Suppressor macrophage (primary cell): ENCODE data around the gene TPCN2.
"Not testable (repeated sequence)": the region's sequence is repeated elsewhere in the genome, so short reads cannot be mapped to it uniquely, and the experiment has no call there.

Experiments
- DNase-seq, 4 experiments: peaks; one replicate each; pipeline ENCODE4 v3.0.0-alpha.2; 2020 to 2022

The TPCN2 gene

DNA sequence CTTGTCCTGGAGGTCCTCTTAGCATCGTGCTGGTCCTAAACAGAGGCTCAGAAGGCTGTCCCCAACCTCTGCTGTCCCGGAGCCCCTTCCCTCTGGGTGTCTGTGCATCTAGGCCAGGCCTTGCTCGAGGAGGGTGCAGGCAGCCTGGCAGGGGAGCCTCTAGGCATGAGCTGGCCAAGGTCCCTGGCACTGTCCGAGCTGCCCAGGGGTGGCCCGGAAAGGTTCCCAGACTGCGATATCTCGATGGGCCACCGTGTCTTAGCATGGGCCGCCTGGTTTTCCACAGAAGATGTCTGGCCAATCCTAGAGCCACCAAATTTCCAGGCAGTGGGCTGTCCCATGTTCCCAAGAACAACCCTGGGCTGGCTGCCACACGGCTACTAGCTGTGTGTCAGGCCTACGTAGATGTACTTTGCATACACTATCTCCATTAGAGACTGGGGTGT is 82.4 kb downstream of the TPCN2 start:
- DNase-seq, result no peak

DNA sequence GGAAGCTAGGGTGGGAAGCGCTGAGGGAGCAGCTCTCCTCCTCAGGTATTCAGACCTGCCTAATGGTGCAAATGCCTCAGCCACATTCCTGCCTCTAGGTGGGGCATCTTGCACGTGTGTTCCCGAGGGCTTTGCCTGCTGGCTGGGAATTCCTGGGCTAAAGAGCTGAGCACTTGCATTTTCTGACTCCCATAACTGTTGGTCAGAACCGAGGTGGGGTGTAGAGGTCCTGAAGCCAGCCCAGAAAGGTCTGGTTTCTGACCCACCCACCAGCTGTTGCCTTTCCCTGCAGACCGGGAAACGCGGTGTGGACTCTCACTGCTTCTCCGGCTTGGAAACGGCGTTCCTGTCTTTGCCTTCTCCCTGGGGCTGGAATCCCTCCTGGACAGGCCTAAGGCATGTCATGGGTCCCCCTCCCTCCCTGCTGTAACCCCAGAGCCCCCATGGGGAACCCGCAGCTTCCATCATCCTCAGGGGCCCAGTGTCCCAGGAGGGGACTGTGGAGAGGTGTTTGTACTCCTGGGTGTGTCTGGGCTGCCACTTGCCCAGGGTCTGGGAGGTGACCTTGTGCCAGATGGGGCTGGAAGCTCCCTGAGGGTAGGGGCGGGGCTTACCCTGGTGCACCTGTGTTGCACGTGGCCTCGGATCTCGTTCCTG is 83.0 kb downstream of the TPCN2 start:
- DNase-seq, result peak in 2 of 4 experiments; percentile 27 to 44

DNA sequence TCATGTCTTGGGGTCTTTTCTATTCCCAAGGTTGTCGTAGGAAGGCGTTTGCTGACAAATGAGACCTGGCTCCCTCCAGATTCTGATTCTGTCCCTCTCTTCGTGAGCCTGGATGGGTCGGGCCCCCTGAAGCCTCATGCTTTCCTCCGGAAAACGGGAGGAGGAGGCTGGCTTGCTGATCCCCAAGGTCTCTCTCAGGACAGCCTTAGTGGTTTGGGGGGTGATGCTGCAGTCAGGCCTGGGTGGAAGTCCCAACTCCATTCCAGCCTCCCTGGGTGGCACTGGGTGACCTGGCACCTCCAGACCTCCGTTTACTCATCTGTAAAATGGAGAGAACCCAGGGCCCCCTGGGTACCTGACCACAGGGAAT is 83.6 kb downstream of the TPCN2 start:
- DNase-seq, result no peak

DNA sequence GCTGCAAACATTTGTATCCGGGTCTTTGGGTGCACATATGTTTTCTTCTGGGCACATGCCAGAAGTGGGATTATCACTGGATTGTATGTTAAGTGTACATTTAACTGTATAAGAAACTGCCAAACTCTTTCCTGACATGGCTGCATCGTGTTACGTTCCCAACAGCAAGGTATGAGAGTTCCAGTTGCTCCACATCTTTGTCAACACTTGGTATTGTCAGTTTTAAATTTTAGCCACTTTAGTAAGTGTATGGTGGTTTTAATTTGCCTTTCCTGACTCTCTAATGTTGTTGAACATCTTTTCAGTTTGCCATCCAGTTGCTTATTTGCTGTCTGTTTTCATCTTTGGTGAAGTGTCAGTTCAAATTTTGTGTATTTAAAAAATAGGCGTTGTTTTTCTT is 84.5 kb downstream of the TPCN2 start:
- DNase-seq, result no peak

DNA sequence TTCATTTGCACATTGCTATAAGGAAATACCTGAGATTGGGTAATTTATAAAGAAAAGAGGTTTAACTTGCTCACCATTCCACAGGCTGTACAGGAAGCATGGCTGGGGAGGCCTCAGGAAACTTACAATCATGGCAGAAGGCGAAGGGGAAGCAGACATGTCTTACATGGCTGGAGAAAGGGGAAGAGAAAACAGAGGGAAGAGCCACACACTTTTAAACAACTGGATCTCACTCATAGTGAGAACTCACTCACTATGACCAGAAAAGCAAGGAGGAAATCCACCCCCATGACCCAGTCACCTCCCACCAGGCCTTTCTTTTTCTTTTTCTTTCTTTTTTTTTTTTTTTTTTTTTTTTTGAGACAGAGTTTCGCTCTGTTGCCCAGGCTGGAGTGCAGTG is 85.5 kb downstream of the TPCN2 start:
- DNase-seq, result peak in 2 of 4 experiments; percentile 36 to 47

DNA sequence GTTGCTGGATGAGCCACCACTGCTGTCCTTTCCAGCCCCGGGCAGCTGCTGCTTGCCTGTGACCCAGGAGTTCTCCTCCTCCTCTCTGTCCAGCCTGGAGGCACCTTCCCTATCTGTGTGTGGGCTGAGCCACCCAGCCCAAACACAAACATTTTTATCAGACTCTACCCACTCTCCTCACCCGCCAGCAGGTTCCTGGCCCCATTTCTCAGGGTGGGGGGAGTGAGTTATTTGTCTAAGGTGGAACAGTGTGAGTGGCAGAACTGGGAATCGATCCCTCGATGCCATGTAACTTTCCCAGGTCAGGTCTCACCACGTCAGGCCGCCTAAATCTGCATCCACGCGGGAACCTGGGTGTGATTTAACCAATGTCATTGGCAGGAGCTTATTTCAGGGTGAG is 86.2 kb downstream of the TPCN2 start:
- no peak for DNase-seq

DNA sequence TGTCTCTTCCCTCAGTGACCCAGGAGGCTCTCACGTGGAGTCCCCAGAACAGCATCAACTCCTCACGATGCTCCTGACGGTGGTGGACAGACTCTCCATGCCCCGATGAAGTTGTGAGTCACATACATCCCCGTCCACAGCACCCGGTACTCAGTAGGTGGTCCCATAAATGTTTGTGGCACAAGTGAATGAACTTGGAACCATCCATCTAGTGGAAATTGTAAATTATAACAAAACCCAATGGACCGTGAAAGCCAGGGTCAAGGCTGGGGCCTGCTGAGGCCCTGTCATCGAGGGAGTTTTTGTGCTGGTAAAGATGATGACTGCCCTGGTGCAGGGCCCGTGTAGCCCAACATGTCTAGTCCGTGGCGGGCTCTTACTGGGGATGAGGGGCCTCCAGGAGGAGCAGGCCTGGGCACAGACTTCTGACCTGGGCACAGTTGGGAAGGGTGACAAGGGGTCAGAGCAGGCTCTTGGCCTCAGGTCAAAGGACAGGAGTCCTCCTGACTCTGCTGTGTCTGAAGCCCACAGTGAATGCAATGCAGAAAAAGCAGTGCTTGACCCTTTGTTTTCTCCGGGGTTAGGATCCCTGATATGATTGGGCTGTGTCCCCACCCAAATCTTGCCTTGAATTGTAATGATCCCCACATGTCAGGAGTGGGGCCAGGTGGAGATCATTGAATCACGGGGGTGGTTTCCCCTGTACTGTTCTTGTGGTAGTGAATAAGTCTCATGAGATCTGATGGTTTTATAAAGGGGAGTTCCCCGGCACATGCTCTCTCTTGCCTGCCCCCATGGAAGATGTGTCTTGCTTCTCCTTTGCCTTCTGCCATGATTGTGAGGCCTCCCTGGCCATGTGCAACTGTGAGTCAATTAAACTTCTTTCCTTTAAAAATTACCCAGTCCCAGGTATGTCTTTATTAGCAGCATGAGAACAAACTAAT is 87.0 kb downstream of the TPCN2 start:
- DNase-seq, result no peak

DNA sequence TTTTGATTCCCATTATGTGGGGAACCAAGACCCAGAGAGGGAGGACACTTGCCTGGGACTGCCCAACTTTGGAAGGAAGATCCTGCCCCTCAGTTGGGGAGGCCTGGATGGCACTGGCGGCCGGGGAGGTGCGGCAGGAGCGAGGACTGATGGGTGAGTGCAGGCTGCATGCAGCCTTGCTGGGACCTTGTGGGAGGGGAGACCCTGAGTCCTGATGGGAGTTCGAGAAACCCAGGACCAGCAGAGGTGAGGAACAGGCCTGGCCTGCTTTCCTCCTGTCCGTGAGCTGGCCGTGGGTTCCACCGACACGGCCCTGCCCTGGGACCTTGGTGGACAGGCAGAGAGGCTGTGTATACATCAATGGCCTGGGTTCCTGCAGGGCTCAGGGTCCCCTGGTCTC is 87.7 kb downstream of the TPCN2 start:
- no peak for DNase-seq

DNA sequence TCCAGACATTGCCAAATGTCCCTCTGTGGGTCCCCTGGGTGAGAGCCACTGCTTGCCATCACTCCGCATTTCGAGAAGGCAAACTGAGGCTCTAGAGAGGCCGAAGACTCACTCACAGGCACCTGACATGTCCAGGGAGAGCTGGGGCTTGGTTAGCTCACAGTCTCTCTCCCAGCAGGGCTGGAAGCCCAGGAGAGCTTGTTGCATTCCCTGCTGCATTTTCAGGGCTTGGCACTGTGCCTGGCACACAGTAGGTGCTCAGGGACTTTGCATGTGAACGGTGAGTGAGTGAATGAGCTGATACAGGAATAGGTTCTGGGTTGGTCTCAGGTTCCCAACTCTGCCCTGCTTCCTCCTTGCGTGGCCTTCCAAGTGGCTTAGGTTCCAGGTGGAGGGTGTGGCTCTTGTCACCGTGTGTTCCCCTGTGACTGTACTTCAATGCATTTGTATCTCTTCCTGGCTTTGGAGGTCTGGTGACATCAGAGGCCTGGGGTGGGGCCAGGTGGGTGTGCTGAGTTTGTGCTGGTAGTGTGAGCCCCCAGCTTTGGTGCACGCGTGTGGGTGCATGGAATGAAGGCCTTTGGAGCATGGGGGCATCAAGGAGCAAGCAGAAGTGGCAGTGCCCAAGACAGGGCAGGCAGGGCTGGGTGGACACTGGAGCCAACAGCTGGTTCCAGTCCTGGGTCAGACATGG is 88.6 kb downstream of the TPCN2 start:
- DNase-seq, result no peak

DNA sequence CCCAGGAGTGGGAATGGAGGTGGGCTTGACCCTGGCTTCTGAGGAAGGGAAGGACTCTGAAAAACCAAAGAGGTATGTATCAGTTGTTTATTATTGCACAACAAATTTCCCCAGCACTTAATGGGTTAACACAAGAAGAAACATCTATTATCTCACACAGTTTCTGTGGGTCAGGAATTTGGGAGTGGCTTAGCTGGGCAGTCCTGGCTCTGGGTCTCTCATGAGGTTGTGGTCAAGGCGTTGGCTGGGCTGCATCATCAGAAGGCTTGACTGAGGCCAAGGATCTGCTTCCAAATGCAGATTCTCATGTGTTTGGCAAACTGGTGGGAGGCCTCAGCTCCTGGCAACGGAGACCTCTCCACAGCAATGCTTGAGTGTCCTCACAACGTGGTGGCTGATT is 89.5 kb downstream of the TPCN2 start:
- DNase-seq, result peak in 3 of 4 experiments; percentile 19 to 60 (median 40)

DNA sequence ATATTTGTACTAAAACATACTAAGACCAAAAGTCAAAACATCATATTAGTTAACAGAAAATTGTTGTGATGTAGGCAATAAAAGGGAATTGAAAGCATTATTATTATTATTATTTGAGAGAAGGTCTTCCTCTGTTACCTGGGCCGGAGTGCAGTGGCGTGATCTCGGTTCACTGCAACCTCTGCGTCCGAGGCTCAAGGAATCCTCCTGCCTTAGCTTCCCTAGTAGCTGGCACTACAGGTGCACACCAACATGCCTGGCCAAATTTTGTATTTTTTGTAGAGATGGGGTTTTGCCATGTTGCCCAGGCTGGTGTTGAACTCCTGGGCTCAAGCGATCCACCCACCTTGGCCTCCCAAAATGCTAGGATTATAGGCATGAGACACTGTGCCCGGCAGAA is 91.4 kb downstream of the TPCN2 start:
- DNase-seq, result not testable (repeated sequence)

DNA sequence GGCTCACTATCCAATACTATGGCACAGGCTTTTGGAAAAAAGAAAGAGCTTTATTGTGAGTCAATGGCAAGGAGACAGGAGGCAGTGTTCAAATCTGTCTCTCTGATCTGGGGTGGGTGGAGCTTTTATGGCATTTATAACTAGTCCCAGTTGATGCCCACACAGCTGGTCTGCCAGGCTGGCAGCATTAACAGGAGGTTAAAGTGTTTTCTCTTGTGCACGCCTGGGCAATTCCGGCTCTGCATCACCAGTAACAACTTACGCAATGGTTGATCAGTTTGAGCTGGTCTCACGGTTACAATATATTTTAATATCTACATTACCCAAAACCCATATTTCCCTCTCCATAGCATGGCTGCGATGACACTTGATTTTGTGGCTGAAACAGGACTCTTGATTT is 91.9 kb downstream of the TPCN2 start:
- no peak for DNase-seq

DNA sequence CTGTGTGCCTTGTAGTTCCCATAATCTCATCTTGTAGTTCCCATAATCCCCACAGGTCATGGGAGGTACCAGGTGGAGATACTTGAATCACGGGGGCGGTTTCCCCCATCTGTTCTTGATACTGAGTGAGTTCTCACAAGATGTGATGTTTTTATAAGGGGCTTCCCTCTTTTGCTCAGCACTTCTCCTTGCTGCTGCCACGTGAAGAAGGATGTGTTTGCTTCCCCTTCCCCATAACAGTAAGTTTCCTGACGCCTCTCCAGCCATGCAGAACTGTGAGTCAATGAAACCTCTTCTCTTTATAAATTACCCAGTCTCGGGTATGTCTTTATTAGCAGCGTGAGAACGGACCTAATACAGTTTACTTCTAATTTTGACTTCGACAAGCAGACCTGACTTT is 93.0 kb downstream of the TPCN2 start:
- peak; percentile 75 to 90 (median 82) for DNase-seq

DNA sequence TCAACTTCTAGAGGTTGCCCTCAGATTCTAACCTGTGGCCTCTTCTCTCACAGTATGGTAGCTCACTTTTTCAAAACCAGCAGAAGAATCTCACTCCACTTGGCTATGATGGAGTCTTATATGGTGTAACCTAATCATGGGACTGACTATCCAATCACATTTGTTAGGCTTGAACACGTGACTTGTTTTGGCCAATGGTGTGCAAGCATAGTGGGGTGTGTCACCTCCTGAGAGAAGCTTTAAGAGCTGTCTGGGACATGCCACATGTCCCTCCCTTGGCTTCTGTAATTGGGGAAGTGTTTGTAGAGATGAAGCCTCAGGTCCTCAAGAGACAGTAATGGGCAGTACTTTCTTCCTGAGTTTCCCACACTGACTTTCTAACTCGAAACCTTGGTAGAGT is 94.2 kb downstream of the TPCN2 start:
- DNase-seq, result peak; percentile 38 to 66 (median 51)

DNA sequence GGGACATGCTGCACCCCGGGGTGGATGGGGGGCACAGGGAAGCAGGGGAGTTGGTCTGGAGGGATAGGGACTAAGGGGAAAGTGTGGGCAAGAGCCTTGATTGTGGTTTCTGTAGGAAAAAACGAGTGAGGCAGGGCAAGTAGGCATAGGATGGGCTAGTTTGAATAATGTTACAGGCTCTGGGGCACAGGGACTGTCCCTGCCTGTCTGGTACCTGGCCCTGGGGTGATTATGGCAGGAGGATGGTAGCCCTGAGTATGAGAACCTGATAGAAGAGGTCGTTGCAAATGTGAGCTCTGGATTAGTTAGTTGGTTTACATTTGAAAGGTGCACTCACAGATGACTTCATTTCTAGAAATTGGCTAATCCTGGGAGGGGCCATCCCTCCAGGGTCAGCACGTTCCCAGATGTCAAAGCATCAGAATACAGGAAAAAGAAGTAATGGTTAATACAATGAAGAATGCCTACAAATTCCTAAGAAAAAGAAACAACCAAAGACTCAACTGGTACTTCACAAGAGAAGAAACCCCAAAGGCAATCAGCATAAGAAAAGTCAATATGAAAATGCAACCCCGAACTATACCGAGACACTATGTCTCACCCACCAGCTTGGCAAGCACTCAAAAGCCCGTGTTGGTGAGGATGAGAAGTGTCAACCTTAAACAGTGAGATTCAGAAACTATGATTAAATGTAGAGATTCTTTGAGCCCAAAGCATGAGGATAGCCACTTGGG is 95.8 kb downstream of the TPCN2 start:
- no peak for DNase-seq

DNA sequence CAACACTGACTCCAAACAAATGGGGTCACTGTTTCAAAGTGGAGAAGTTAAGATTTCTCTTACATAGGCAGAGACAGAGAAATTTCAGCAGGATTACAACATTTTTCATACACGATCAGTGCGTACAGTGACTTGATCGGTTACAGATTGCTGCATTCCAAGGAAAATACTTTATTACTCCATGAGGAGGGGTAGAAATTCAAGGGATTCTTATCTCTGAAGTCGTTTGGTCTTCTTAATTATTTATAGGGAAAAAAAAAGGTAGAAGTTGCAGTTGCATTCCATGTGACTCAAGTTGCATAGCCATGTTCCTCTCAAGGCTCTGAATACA is 96.3 kb downstream of the TPCN2 start:
- peak in 1 of 4 experiments; percentile 25 for DNase-seq

DNA sequence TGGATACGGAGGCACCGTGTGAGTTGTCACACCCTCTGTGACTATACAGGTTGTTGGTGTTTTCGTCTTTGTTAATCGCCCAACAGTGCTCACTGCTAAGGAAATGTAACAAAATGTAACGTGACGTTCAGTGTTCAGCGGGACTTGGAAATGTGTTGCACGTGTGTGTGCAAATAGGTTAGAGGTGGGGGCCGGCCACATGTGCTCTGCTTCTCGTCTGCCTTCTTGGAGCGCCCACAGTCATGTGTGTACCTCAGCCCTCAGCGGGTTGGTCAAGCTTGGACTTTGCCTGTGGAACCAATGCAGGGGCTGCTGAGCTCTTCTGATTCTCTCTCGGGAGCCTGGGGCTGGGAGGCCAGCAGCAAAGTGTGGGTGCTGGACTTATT is 99.6 kb downstream of the TPCN2 start:
- DNase-seq, result no peak

DNA sequence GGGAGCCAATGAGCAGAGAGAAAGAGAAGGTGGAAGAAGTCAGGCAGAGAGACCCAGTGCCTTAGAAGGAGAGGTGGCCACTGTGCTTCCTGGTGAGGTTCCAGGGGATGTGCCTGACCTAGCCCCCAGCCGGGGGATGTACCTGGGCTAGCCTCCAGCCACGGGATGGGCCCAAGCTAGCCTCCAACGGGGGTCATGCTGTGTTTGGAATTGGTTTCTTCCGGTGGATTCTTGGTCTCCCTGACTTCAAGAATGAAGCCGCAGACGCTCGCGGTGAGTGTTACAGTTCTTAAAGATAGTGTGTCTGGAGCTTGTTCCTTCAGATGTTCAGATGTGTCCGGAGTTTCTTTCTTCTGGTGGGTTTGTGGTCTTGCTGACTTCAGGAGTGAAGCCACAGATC is 100.1 kb downstream of the TPCN2 start:
- no peak for DNase-seq

DNA sequence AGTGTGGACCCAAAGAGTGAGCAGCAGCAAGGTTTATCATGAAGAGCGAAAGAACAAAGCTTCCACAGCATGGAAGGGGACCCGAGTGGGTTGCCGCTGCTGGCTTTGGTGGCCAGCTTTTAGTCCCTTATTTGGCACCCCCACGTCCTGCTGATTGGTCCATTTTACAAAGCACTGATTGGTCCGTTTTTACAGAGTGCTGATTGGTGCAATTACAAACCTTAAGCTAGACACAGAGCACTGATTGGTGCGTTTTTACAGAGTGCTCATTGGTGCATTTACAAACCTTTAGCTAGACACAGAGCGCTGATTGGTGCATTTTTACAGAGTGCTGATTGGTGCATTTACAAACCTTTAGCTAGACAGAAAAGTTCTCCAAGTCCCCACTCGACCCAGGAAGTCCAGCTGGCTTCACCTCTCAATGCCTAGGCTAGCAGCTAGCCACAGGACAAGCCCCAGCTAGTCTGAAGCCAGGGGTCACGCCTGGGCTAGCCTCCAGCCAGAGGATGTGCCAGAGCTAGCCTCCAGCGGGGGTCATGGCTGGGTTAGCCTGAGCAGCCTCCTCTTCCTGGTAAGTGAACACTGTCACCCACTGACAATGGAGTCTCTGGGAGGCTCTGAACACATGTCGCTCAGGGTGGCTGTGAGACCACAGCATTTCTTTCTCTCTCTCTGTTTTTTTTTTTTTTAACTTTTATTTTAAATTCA is 100.8 kb downstream of the TPCN2 start:
- not testable (repeated sequence) for DNase-seq

DNA sequence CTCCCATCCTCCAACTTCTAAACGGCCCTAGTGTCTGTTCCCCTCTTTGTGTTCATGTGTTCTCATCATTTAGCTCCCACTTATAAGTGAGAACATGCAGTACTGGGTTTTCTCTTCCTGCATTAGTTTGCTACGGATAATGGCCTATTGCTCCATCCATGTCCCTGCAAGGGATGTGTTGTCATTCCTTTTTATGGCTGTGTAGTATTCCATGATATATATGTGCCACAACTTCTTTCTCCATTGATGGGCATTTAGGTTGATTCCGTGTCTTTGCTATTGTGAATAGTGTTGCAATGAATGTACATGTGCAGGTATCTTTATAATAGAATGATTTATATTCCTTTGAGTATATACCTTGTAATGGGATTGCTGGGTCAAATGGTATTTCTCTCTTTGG is 101.4 kb downstream of the TPCN2 start:
- DNase-seq, result no peak

DNA sequence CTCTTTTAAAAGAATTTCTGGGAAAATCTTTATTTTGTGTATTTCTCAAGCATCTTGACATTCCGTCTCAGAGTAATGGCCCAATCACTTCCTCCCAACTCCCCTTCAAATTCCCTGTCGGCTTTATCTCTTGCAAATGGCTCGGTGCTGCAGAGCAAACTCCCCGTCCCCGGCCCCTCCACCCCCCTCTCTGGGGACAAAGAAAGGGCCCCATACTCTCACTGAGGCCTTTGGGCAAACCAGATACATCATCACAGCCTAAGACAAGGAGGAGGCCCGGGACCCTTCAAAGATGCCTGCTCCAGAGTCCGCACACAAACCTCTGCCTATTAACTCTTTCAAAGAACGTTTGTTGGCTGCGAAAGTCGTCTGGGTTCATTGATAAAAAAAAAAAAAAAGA is 103.1 kb downstream of the TPCN2 start:
- no peak for DNase-seq

DNA sequence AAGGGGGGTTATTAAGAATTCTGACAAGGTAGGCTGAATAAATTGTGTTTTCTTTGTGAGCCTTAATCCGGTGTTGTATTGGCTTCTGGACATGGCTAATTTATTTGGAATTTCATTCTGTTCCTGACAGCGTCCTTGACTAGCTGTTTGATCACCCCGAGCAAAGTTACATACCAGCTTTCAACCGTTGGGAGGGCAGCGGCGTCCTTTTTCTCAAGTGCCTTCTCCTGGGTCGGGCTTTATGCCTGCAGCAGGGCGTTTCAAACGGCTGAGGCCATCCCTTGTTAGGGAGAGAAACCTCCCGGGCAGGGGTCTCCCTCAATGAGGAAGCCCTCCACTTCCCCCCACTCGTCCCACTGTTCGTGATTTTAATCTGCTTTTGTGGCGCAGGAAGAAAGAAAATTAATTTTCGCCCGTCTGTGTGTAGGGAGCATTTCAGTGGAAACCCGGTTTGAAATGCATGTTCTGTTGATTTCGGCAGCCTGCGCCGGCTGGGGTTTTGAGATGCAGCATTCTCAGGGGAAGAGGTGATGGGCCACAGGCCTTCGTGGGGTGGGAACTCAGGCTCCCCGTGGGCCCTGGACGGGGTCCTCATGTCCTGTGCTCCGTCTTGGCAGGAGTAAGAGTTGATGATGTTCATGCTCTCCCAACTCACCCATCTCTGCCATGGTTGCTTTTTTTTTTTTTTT is 104.1 kb downstream of the TPCN2 start:
- no peak for DNase-seq
